Measurements from ENCODE around the gene CARF.

Gene CARF

DNA sequence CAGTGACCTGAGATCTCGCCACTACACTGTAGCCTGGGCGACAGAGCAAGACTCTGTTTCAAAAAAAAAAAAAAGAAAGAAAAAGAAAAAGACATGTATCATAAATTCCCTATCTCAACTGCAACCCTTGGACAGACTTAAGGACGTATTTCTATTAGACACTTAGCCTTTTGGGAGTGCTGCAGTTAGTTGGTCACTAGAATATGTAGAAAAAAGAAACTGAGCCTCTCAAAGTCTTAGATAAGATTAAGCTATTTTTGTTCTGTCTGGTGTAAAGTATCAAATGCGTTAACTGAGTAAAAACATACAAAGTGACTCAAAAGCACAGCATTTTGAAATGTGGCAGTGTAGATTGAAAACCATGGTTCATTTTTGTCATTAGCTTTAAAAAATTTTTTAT, 109.9 kb downstream of the CARF start:
- no peak for DNase-seq (ENCODE audit: low read depth in 2 of 2)

DNA sequence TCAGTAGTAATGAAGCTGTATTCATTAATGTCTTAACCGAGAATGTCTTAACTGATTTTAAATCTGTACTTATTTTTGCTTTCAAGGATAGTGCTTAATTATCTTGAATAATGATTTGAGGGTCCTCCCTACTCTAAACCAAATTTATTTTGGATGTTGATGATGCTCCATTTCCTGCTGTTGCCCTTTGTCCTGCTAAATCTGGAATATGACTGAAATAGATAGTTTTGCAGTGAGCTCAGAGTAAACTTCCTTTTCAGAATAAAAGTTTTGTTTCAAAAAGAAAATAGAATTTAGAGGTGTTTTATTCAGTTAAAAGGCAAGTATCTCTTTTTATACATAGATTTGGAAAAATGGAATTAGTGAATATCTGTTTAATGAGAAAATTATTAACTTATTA, 110.7 kb downstream of the CARF start:
- DNase-seq (ENCODE audit: low read depth in 2 of 2), result no peak

DNA sequence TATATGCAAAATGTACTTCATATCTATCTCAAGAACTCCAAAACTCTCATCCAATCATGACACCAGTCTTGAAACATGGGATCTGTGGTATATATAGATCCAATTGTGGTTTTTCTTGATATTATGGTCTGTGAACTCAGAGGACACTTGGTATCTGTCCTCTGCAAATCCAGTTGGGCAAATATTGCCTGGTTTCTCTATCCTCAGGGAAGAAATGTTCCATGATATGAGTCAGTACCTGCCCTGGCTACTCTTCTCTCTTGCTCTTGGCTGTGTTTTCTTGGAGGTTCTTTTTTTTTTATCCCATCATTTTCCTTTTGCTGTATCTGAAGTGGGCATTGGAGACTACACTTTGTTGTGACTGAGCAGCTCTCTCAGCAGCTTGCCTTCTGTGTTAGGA, 113.5 kb downstream of the CARF start:
- DNase-seq (ENCODE audit: low read depth in 2 of 2), result no peak

DNA sequence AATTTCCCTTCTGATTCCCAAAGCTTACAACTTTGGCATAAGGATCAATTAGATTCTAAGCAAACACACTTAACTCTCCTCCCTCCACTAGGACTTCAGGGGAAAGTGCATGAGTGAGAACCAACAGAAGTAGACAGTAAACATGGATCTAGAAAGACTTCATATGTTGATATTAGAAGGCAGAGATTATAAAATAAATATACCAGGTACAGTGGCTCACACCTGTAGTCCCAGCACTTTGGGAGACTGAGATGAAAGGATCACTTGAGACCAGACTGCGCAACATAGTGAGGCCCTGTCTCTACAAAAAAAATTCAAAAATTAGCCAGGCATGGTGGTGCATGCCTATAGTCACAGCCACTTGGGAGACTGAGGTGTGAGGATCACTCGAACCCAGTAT, 118.5 kb downstream of the CARF start:
- no peak for DNase-seq (ENCODE audit: low read depth in 2 of 2)

DNA sequence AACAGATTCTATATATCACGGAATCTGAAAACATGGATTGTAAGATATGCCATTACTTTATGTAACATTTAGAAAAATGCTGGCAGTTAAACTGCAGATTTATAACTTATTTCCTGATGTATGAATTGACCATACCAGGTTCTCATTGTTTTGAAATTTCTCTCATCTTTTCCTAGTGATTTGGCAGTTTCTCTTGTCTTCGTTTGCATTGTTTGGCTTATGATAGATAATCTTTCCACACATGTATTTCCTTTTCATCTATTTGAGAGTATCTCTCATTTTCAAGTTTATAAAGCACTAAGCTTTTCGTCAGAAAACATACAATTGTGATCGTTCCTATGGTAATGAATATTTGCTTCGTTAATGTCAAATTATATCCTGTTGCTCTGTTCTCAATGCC, 118.9 kb downstream of the CARF start:
- DNase-seq (ENCODE audit: low read depth in 2 of 2), result no peak

DNA sequence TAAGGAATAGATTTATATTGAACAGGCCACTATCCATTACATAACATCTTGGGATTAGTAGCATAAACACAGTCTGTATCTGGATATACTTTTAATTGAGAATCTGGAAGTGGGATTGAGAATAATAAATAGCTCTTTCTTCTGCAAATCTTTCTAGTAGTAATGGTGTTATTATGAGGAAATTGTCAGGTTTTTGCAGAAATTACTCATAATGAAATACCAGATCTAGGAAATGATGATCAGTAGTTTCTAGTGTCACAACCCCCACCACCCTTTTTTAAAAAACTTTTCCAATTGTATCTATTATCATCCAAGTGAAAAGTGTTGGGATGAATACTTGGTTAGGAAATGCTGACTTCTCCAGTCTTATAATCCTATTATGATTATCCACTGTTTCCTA, 121.3 kb downstream of the CARF start:
- DNase-seq (ENCODE audit: low read depth in 2 of 2), result no peak

DNA sequence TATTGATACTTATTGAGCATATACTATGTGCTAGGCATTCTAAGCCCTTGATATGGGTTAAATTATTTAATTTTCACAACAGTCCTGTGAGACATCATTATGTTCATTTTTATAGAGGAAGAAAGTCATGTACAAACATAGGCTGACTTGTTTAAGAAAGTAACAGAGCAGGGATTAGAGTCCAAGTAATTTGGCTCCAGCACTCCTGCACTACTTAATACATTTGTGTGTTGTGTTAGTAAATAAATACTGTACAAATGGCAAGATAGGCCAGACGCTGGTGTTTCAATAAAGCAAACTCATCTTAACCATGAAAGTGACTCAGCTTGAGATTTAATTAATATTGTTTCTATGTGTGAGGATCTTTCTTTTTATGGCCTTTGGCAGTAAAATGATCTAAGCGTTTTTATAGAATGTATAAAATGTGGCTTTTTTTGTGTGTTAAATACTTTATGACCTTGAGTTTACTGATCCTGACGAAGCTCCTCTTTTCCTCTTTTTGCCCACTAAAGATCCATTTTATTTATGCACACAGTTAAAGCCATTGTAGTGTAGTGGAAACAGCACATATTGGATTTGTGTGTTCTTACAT, 123.9 kb downstream of the CARF start:
- no peak for DNase-seq (ENCODE audit: low read depth in 2 of 2)

Measured in stimulated activated CD4-positive, alpha-beta T cell treated with anti-CD3 and anti-CD28 coated beads, Interleukin-12 subunit alpha, Interleukin-12 subunit beta, amount 100 ng/mL, for 24 hours (primary cell).